GM10847 (cell line): ENCODE measurements around the gene CPT1A.

Experiments used
- POLR2A ChIP-seq: IDR thresholded peaks from 2 replicates; pipeline ENCODE4 v1.6.1; 2011; ENCODE audit not compliant: insufficient read length; ENCODE audit errors: extremely low read depth

Gene CPT1A

GRCh38 chr11:68859123-68859522 lies 17.4 kb upstream of the CPT1A start:
- no peak for TF ChIP-seq POLR2A

- TF ChIP-seq POLR2A: no peak
Observed at GRCh38 chr11:68857037-68857586, 15.4 kb upstream of the CPT1A start.

DNA sequence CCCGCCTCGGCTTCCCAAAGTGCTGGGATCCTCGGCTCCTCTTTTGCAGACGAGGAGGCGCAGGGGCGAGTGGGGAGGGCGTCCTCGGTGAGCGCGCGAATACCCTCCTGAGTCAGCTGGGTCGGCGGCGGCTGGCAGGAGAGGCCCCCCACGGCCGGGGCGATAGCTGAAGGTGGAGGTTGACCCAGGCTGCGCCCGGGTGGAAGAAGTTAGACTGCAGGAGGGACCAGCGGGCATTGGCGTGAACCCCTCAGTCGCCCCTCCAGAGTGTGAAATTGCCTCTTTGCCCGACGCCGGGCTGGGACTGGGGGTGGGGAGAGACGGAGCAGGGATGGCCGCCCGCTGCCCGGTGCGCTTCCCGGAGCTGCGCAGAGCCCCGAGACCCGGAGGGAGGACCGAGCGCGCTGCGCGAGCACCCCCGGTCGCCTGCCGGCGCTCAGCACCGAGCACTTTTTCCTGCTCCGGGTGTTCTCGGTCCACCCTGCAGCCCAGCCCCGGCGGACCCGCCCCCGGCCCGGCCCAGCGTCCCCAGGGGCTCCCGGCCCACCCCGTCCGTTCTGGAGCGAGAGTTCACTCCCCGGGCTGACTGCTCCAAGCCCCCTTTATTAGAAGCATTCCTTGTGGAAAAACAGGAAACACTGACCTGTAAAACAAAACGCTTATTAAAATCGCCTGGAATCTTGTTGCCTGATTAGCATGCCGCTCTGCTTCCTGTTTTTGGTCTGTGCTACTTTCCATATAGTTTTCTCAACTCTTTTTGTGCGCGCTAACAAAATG lies 13.7 kb upstream of the CPT1A start:
- no peak for TF ChIP-seq POLR2A

DNA sequence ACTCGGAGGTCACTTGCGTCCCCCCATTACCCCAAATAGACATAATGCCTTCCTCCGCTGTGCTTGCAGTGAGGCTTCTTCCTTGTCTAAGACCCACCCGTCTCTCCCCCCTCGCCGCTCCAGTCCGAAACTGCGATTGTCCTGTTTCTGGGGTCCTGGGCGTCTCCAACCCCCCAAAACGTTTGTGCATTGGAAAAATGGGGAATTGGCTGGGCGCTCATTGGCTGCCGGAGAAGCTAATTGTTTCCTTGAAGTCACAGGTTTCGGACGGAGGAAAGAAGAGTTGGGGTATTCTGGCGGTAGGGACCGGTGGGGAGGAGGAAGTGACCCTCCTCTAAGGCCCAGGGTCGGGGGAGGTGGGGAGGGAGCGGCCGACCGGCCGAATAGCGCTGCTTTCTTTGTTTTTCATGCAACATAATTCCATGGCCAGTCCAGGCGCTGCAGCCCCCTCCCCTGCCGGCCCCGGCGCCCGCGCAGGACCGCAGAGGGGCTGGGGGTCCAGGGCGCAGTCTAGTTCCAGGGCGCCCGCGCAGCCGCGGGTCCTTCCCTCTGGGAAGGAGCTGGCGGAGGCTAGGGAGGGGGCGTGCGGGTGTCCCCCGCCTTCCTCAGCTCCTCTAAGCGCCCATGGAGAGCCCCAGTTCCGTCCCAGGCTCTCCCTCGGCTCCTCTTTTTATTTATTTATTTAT lies 12.7 kb upstream of the CPT1A start:
- TF ChIP-seq POLR2A: no peak

GRCh38 chr11:68852628-68853027 lies 10.9 kb upstream of the CPT1A start:
- TF ChIP-seq POLR2A: no peak

DNA sequence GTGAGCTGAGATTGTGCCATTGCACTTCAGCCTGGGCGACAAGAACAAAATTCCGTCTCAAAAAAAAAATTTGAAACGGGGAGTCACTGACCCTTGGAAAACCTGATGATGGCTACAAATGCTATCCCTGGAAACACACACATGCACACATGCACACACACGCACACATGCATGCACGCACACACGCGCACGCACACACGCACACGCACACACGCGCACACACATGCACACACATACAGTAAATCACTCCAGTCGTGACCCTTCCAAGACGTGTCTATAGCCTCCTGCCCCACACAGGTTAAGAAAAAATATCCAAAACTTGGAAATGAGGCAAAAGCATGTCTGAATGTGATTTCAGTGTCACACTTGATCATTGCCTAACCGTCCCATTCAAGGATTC lies 6.7 kb upstream of the CPT1A start:
- TF ChIP-seq POLR2A: no peak

- no peak for TF ChIP-seq POLR2A
Observed at GRCh38 chr11:68847395-68847794, 5.7 kb upstream of the CPT1A start.

DNA sequence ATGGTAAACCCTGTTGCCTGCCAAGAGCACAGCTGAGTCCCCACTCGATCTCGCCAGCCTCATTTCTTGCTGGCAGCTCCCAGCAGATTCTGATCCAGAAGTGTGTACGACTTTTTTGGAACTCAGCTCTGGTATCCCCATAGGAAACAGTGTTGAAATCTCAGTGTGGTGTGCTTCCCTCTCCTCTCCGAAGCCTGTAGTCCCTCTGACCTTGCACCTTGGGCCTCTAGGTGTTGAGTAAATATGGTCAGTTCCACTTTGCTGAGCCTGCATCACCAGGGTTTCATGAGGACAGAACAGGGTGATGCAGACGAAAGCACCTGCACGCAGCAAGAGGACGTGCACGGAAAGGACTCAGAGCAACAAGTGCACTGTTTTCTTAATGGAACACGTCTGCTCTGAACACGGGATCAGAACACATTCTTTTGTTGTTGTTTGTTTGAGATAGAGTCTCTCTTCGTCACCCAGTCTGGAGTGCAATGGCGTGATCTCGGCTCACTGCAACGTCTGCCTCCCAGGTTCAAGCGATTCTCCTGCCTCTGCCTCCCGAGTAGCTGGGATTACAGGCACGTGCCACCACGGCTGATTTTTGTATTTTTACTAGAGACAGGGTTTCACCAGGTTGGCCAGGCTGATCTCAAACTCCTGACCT lies 3.8 kb upstream of the CPT1A start:
- TF ChIP-seq POLR2A: no peak

GRCh38 chr11:68844801-68845200 lies 3.1 kb upstream of the CPT1A start:
- TF ChIP-seq POLR2A: no peak

DNA sequence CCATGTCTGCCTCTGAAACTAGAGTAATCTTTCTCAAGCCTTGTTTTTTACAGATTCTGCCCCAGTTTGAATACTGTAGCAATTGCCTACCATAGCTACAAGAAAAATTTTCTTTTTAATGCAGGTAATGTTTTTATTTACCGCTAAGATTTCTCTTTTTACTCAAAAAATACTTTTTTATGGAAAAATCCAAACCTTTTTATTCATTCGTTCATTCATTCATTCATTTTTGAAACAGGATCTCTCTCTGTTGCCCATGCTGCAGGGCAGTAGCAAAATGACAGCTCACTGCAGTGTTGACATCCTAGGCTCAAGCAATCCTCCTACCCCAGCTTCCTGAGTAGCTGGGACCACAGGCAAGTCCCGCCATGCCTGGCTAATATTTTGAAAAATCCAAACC lies 2.7 kb upstream of the CPT1A start:
- no peak for TF ChIP-seq POLR2A

GRCh38 chr11:68843703-68844312 lies 2.1 kb upstream of the CPT1A start:
- TF ChIP-seq POLR2A: no peak

GRCh38 chr11:68843052-68843561 lies 1.4 kb upstream of the CPT1A start:
- no peak for TF ChIP-seq POLR2A

GRCh38 chr11:68842427-68843051 lies 823 bp upstream of the CPT1A start:
- TF ChIP-seq POLR2A: no peak

DNA sequence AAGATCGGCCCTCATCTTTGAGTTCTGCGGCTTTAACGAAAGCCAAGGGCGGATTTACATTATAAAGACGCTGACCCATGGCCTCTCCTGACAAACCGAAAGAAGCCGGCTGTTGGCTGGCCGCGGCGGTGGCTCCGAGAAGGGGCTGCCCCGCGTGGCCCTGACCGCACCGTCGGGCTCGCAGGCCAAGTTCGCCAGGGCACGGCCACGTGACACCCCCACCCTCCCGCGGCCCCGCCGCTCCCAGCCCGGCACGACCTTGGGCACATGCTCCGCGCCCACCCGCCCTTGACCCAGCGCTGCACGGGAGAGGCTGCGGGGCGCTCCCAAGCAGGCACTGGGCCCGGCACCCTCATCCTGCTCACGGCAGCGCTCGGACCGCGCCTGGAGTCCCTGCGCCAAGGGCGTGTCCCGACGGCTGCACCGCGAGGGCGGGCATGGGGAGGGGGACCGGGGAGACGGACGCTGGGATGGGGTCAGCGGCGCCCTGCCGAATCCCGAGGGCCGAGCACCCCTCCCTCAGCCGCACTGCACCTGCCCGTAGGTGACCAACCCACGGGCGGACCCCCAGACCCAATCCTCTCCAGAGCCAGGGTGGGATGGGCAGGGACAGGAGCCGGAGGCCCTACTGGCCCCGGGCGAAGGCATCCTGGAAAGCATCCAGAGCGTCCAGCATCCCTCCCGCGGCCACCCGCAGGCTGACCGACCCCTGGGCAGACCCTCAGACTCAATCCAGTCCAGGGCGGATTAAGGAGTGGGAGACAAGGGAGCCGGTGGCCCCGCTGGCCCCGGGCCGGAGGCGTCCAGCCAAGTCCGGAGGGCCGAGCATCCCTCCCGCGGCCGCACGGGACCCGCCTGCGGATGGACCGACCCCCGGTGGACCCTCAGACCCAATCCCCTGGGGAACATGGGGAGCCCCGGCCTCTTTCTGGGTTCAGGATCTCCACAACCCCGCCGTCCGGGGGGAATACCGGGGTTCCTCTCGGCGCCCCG lies 759 bp downstream of the CPT1A start:
- no peak for TF ChIP-seq POLR2A
